ENCODE measurements around the gene SERPINB10. TPM values are rescaled to one million over a fixed set of nuclear protein-coding genes. Genes with fewer than 3 reads are reported as not detected.

The SERPINB10 gene
- total and polyA plus RNA-seq, 9 of the 15 experiments (the other 6 are each of a cell fraction or from before 2014, with no cell fraction given), result not detected

- TF ChIP-seq NR2C2 (CRISPR knock-in tag; IDR thresholded peaks at IDR 0.05) (no peak), NR2C2 (tag; IDR thresholded peaks at IDR 0.05) (no peak), POLR2G (IDR thresholded peaks at IDR 0.05; ENCODE audit: low read depth, low read length) (no peak), NR3C1 (CRISPR knock-in tag; IDR thresholded peaks at IDR 0.05) (no peak)
Observed at GRCh38 chr18:63970809-63971205, 63.0 kb downstream of the SERPINB10 start (continued).

DNA sequence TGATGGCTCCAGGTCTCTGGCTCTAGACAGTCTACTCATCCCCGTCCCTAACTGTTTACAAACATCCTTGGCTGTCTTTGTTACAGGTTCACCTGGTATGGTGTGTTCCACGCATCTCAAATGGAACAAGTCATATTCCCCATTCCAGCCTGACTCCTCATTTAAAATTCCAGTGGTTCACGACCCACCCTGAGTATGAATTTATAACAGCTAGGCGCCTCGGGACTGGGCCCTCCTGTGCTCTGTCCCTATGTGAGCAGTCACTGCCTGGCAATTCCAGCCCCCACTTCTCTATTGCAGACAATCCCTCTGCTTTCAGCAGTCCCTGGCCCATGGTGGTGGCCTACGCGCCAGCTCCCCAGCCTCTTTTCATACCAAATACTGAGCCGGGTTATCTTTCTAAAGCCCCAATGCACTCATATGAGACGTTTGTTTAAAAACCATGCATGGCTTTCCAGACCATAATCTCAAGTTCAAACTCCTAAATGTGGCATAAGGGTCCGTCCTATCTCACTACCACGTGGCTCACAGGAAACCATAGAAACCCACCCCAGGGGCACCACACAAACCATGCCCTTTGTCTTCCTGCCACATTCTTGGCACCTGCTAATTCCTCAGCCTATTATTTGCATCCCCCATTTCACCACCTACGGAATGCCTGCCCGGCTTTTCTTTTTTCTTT lies 63.7 kb downstream of the SERPINB10 start:
- no peak overlapping the region for H3K4me3 ChIP-seq
- intact Hi-C loops (cut with micrococcal nuclease) (no loop called here), in situ Hi-C loops (cut with MboI) (no loop called here)
- DNase-seq (ENCODE audit: extremely low read depth in 1 of 4, low spot score in 3 of 4) (no peak), ATAC-seq (no peak), FAIRE-seq (no peak)
- no peak for TF ChIP-seq NFRKB (IDR thresholded peaks at IDR 0.05; ENCODE audit: low read depth)
- TF ChIP-seq ZZZ3 (IDR thresholded peaks at IDR 0.05), result no peak
- TF ChIP-seq BRCA1 (IDR thresholded peaks at IDR 0.05), result no peak
- no peak for TF ChIP-seq BRCA1 (CRISPR knock-in tag; IDR thresholded peaks at IDR 0.05)
- TF ChIP-seq, protein P1, sequence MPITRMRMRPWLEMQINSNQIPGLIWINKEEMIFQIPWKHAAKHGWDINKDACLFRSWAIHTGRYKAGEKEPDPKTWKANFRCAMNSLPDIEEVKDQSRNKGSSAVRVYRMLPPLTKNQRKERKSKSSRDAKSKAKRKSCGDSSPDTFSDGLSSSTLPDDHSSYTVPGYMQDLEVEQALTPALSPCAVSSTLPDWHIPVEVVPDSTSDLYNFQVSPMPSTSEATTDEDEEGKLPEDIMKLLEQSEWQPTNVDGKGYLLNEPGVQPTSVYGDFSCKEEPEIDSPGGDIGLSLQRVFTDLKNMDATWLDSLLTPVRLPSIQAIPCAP (CRISPR knock-in tag; IDR thresholded peaks at IDR 0.05; ENCODE audit: borderline replicate concordance), result no peak
- no peak for TF ChIP-seq CGGBP1 (CRISPR knock-in tag; IDR thresholded peaks at IDR 0.05)
- no peak for TF ChIP-seq CREBBP (IDR thresholded peaks at IDR 0.05; ENCODE audit: low read depth, low read length)
- no peak for TF ChIP-seq NCOA1 (IDR thresholded peaks at IDR 0.05; ENCODE audit: low read depth)
- no TSS peak for BruUV-seq (replicated peaks)
- no peaks in the 10 kb centered on the region for H3K36me3 ChIP-seq (ENCODE audit: control insufficient read depth, insufficient read depth, low read length)
- POLR2A ChIA-PET, result no interaction called here
- no peaks in the 10 kb centered on the region for H3K9me1 ChIP-seq (ENCODE audit: control insufficient read depth, insufficient read depth, low read length)
- H3K9ac ChIP-seq (ENCODE audit: insufficient read depth in 1 of 2, low read depth in 2 of 2, low read length in 2 of 2), result no peak overlapping the region
- CTCF ChIA-PET (ENCODE audit: low intra/inter-chr PET ratio), result no interaction called here
- no peaks in the 10 kb centered on the region for H4K20me1 ChIP-seq (replicated peaks; ENCODE audit: control insufficient read depth, insufficient read depth, low read length)
- H3K27ac ChIP-seq (ENCODE audit: extremely low read depth, low read depth, low read length), result no peak overlapping the region
- H3K79me2 ChIP-seq (ENCODE audit: control insufficient read depth, insufficient read depth, low read length), result no peaks in the 10 kb centered on the region
- H3K4me1 ChIP-seq (replicated peaks in 1 of 2; ENCODE audit: control insufficient read depth in 2 of 2, insufficient read depth in 2 of 2, low read length in 2 of 2), result peaks cover 0 to 13% of the 10 kb centered on the region in 2 experiments; a peak in 1 of 5 replicates
- H3K4me2 ChIP-seq (ENCODE audit: insufficient read depth, low read length), result no peak overlapping the region
- 8% methylated on average over 10 of the region's 13 CpGs for WGBS (ENCODE audit: insufficient coverage, low coverage, missing lambda C conversion rate)
- no peak overlapping the region for H2AFZ ChIP-seq (ENCODE audit: low read depth, low read length)
- no peaks in the 10 kb centered on the region for H3K27me3 ChIP-seq (ENCODE audit: control insufficient read depth in 2 of 2, insufficient read depth in 2 of 2, low read length in 2 of 2)
- H3K9me3 ChIP-seq (replicated peaks; ENCODE audit: control insufficient read depth, insufficient read depth, low read depth, low read length), result no peaks in the 10 kb centered on the region
